Stimulated activated CD4-positive, alpha-beta T cell treated with anti-CD3 and anti-CD28 coated beads, Interleukin-1b, Interleukin-23, amount 100 ng/mL, for 1 hour (primary cell): ENCODE measurements around the gene DYSF.

Source experiments
- DNase-seq, 2 donors: peaks; one replicate each; pipeline ENCODE4 v3.0.0-alpha.2; 2020; ENCODE audit warnings: low read depth in 2 of 2

The DYSF gene

DNA sequence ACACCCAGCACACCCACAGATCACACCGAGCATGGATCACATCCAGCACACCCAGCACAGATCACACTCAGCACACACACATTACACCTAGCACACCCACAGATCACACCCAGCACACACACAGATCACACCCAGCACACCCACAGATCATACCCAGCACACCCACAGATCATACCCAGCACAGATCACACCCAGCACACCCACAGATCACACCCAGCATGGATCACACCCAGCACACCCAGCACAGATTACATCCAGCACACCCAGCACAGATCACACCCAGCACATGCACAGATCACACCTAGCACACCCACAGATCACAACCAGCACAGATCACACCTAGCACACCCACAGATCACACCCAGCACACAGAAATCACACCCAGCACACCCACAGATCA, 118.6 kb downstream of the DYSF start:
- DNase-seq: no peak

DNA sequence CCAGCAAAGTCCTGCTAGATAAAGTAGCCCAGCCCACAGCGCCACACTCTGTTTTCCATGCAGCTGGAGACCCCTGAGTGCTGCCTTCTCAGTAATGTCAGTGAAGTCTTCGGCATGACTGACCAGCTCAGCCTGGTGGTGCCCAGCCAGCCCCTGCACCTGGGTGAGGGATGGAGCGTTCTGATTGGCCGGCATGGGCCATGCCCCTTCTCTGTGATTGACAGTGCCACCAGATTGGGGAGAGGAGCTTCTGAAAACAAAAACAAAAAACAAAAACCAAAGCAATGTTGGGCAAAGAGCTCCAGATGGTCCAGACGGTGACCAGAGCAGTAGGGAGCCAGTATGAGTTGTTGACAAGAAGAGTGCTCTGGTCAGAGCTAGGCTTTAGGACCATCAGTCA, 122.6 kb downstream of the DYSF start:
- no peak for DNase-seq

DNA sequence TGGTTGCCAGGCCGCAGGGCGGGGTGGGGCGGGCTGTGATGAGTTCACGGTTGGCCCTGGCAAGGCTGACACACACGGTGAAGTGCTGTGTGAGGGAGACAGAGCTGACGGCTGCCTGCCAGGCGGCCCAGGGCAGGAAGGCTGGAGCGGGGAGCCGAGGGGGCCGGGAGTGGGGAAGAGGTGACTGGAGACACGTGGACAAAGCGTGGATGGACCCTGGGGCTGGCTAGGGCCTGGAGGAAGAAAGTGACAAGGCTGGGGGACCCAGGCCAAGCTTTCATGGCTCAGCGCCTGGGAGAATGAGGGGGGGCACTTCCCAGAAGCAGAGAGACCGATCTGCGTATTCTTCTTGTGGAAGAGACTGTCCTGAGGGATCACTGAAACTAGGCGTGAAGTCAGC, 123.2 kb downstream of the DYSF start:
- no peak for DNase-seq

DNA sequence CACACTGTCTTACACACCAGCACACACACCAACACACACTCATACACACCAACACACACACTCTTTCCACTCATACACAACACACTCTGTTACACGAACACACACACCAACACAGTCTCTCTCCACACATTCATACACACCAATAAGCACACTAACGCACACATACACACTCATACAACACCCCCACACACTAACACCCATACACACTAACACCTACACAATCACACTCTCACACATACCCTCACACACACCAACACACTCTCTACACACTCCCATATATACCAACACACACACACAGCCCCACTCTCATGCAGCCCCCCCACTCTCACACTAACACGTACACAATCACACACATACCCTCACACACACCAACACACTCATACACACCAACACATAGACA, 123.8 kb downstream of the DYSF start:
- DNase-seq: no peak

DNA sequence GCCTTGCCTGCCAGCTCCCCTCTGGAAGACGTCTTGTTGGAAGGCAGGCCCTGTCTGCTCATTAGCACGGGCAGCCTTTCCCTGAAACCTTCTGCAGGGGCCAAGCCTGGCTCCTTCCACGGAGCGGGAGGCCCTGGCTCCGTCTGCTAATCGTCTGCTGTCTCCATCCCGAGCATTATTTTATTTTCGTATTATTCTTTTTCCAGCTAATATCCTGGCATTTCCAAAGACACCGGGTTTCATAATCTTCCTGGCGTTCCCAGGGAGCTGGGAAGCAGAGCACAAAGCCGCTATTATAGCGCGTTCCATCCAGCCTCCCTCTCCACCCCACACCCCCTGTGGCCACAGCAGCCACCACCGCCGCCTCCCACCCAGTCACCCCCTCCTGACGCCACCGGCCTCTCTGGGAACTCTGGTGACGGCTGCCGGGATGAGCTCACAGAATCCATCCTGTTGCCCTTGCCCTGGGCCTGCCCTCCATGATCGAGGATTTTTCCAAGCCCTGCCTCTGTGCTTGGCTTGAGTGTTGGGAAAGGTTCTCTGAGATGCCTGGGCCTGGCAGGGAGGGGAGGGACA, 125.5 kb downstream of the DYSF start:
- DNase-seq: no peak

GRCh38 chr2:71581026-71581425, 127.7 kb downstream of the DYSF start:
- DNase-seq: no peak

DNA sequence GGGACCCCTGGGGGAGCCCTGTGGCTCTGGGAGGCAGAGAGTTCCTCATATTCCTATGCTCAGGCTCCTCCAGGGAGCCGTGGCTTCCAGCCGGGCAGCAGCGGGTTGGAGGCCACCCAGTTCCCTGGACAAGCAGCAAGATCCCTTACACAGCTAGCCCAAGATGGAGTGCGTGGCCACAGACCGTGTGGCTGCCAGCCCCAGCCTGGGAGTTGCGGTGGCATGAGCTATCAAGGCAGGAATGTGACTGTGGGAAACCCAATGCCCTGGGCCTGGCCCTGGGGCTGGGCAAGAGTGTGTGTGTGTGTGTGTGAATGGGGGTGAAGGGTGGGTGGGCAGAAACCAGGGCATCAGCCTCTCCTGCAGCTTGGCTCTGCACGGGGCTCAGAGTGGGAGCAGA, 130.5 kb downstream of the DYSF start:
- no peak for DNase-seq

GRCh38 chr2:71586471-71586870, 133.1 kb downstream of the DYSF start:
- DNase-seq: no peak

GRCh38 chr2:71587509-71588073, 134.2 kb downstream of the DYSF start:
- DNase-seq: no peak

DNA sequence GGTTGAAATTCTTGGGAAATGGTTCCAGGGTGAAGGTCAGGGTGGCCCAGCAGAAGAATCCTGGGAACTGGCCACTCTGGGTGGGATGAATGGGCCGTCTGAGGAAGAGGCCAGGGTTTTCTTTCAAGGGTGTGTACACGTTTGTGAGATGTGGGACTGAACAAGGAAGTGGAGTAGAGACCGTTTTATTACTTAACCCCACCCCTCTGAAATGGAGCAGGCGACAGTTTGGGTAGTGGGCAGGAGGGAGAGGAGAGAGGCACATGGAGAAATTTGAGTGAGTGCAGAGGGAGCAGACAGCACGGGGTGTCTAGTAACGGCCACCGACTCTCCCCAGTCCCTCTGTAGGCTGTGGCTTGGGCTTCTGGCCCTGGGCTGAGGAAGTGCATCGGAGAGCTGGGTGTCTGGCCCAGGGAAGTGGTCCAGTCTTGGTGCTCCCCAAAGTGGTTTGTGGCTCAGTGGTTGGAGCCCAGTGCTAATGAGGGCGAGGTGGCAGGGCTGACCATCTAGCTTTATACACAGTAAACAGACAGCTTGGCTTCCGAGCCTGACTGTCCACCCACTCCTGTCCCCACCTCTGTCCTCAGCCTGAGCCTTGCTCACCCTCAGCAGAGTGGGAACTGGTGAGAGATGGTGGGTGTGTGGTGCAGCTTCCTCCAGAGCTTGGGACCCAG, 135.3 kb downstream of the DYSF start:
- no peak for DNase-seq

DNA sequence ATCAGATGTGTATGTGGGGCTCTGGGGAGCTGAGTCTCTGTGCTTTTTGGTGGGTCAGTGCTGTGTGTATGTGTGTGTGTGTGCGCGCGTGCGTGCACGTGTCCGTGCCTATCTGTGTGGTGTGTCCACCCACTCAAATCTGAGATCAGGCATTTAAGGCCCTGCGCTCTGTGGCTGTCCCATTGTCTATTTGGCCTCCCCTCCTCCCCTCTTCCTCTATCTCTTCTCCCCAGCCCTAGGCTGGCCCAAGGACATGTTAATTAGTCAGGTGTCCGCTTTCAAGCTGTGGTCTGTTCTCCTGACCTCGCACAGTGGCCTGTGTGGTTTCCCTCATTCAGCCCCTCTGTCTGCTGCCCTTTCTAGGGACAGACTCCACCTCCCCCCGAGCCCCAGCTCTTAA, 136.4 kb downstream of the DYSF start:
- DNase-seq: no peak

DNA sequence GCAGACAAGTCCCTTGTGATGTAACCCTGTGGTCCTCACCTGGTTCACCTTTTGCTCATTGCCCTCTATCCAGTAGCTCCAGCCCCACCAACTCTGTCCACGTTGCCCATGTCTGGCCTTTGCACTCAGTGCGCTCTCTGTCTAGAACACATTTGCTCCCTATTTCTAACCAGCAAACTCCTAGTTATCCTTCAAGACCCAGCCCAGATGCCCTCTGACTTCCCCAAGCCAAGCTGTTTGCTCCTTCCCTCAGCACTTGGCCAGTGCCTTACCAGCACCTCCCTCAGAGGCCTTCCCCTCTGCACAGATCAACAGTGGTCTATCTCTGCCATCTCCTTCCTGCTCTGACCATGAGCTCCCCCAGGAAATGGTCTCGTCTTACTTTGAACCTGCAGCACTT, 137.7 kb downstream of the DYSF start:
- DNase-seq: no peak

DNA sequence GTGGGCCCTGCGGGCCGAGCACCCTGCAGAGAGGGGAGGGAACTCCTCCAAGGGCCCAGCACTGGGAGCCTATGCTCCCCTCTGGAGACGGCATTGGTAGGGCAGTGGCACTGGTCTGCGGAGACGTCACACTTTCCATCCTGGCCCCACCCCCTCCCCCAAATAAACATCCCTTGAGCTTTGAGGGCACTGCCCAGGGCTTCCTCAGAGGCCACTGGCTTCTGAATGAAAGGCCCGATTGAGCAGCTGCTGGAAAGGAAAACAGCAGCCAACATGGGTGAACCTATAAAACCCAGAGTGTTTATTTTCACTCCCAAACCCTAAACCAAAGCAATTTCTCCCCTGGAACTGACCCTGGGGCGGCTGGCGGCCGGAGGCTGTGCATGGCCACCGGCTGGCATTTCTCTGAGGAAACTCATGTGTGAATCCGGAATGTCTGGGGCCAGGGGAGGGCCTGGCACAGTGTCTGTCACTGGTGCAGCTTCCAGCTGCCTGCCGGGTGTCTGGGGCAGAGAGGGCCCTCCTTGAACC, 138.9 kb downstream of the DYSF start:
- no peak for DNase-seq

- no peak for DNase-seq
These were observed 142.2 kb downstream of the DYSF start for GRCh38 chr2:71595569-71595968.

GRCh38 chr2:71596011-71596410, 142.7 kb downstream of the DYSF start:
- no peak for DNase-seq

DNA sequence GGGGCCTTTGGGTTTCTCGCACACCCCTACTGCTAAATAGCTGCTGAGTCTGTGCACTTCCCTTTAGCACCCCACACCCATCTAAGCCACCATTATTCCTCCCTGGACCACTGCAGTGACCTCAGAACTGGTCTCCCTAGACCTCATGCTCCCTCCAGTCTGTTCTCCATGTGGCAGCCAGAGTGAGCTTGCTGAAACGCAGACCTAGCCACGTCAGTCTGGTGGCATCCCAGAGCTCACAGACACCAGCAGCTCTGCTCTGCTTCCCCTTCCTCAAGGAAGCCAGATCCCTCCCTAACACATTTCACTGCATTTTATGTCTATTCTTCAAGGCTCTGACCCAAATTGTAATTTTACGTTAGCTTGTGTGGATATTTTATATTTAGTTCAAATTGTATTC, 144.4 kb downstream of the DYSF start:
- no peak for DNase-seq

DNA sequence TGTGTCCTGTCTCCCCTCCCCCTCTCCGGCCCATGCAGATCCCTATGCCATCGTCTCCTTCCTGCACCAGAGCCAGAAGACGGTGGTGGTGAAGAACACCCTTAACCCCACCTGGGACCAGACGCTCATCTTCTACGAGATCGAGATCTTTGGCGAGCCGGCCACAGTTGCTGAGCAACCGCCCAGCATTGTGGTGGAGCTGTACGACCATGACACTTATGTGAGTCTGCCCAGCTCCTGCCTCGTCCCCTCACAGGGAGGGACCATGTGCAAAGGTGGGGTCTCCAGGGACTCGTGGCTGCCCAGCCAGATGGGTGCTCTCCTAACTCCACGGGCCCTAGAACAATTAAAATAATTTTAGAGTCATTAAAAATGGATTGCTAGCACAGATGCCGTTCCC, 145.2 kb downstream of the DYSF start:
- no peak for DNase-seq

GRCh38 chr2:71599038-71599437, 145.7 kb downstream of the DYSF start:
- no peak for DNase-seq

DNA sequence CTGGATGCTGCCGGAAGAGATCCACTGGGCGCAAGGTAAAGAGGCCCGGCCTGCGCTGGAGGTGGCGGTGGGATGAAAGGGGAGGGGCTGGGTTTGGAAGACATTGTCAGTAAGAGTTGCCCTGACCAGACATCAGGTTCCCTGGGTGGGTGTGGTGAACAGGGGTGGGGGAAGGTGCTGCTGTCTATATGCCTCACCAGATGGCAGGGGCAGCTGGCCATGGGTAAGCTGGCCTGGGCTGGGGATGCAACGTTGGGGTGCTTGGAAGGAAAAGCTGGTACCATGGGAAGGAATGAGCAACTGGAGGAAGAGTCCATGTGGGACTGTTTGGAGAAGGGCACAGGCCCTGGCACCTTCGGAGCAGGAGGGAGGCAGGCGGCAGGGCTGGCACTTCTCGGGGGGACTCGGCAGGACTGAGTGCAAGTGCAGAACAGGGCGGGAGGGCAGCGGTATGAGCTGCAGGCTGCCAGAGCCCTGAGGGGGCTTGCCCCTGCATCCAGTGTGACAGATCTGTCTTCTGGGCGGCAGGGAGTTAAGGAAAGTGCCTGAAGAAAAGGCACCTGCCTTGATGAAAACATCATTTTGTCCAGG, 146.4 kb downstream of the DYSF start:
- DNase-seq: no peak

GRCh38 chr2:71600555-71600954, 147.2 kb downstream of the DYSF start:
- no peak for DNase-seq

DNA sequence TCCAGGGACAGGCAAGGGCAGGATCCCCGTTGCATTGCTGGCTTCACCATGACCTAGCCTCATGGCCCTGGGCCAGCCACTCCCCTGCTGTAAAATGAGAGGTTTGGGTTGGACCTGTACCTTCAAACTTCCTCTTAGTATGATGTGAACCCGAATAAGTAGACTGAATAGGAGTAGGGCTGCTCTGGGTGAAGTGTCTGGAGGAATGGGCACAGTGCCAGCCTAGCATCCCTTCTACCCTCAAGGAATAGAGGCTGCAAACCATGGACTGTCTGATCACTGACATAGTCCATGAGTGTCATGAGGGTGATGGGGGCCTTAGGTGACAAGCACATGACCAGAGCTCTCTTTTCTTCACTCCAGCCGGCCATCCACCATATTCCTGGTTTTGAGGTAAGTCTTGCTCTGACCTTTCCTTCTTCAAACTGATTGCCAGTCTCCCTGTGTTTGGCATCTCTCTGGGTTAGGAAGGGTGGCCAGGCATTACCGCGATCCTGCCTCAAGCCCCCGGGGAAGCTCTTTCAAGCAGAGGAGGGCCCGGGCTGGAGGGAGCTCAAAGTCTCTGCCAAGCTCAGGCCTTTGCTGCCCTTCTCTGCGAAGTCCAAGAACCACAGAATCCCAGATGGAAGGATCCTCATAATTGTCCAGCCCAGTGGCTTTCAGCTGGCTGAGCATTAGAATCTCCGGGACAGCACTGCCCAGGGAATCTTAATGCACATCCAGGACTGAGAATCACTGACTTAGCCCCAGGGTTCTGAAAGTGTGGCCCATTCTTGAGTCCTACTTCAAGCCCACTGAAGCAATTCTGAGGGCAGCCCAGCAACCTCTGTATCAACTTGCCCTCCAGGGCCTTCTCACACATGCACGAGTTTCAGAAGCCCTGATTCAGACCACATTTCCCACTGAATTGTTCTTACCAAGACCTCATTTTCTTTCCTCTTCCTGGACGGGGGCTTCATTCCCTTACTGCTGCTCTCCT, 148.1 kb downstream of the DYSF start:
- DNase-seq: no peak

DNA sequence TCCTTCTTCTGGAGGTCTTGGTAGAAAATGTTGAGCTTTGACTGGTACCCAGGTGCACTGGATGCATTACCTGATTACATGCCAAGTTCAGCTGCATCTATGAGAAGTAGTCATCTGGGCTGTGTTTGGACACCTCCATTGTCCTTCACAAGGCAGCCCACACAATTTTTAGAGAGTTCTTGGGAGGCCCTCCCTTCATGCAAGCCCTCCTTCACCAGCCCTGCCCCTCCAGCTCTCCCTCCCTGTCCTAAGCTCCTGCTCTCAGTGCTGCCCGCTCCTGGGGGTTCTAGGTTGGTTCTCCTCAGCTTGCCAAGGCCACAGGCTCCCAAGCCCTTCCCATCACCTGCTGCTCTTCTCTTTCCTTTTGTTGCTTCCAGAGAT, 148.7 kb downstream of the DYSF start:
- DNase-seq: no peak
